ENCODE data around the gene CORO1C.

CORO1C gene

GRCh38 chr12:108731105-108731865 is at the start of gene CORO1C:
CORO1C (minus strand) TSS chr12:108731518; CDS start chr12:108701318, 30,200 bp downstream.
- TF ChIP-seq GATA2 (IDR thresholded peaks at IDR 0.05; ENCODE audit: low read depth, low read length) (no peak), GATA3 (IDR thresholded peaks at IDR 0.05; ENCODE audit: low read depth, low read length) (no peak)

- TF ChIP-seq GATA2 (IDR thresholded peaks at IDR 0.05; ENCODE audit: low read depth, low read length) = no peak
- TF ChIP-seq GATA3 (IDR thresholded peaks at IDR 0.05; ENCODE audit: low read depth, low read length) = no peak
Measured at GRCh38 chr12:108779998-108780688, 48.8 kb upstream of the CORO1C start.

- TF ChIP-seq GATA3 (IDR thresholded peaks at IDR 0.05; ENCODE audit: low read depth, low read length) (no peak), GATA2 (IDR thresholded peaks at IDR 0.05; ENCODE audit: low read depth, low read length) (no peak)
Measured at GRCh38 chr12:108778053-108778452, 46.7 kb upstream of the CORO1C start.

GRCh38 chr12:108777156-108777555 is 45.8 kb upstream of the CORO1C start:
- TF ChIP-seq GATA2 (IDR thresholded peaks at IDR 0.05; ENCODE audit: low read depth, low read length) (no peak), GATA3 (IDR thresholded peaks at IDR 0.05; ENCODE audit: low read depth, low read length) (no peak)

- TF ChIP-seq GATA2 (IDR thresholded peaks at IDR 0.05; ENCODE audit: low read depth, low read length) = no peak
- TF ChIP-seq GATA3 (IDR thresholded peaks at IDR 0.05; ENCODE audit: low read depth, low read length) = no peak
Measured at GRCh38 chr12:108773798-108774788, 42.8 kb upstream of the CORO1C start.

- TF ChIP-seq GATA2 (IDR thresholded peaks at IDR 0.05; ENCODE audit: low read depth, low read length) = no peak
- TF ChIP-seq GATA3 (IDR thresholded peaks at IDR 0.05; ENCODE audit: low read depth, low read length) = no peak
Measured at GRCh38 chr12:108772891-108773797, 41.8 kb upstream of the CORO1C start.

- TF ChIP-seq GATA2 (IDR thresholded peaks at IDR 0.05; ENCODE audit: low read depth, low read length) (no peak), GATA3 (IDR thresholded peaks at IDR 0.05; ENCODE audit: low read depth, low read length) (no peak)
Measured at GRCh38 chr12:108772247-108772646, 40.9 kb upstream of the CORO1C start.

- TF ChIP-seq GATA2 (IDR thresholded peaks at IDR 0.05; ENCODE audit: low read depth, low read length) (no peak), GATA3 (IDR thresholded peaks at IDR 0.05; ENCODE audit: low read depth, low read length) (no peak)
Measured at GRCh38 chr12:108770963-108771362, 39.6 kb upstream of the CORO1C start.

- no peak for TF ChIP-seq GATA3 (IDR thresholded peaks at IDR 0.05; ENCODE audit: low read depth, low read length)
- TF ChIP-seq GATA2 (IDR thresholded peaks at IDR 0.05; ENCODE audit: low read depth, low read length) = no peak
Measured at GRCh38 chr12:108770269-108770829, 39.0 kb upstream of the CORO1C start.

- TF ChIP-seq GATA2 (IDR thresholded peaks at IDR 0.05; ENCODE audit: low read depth, low read length) = no peak
- TF ChIP-seq GATA3 (IDR thresholded peaks at IDR 0.05; ENCODE audit: low read depth, low read length) = no peak
Measured at GRCh38 chr12:108768591-108769500, 37.5 kb upstream of the CORO1C start.

GRCh38 chr12:108766294-108766693 is 35.0 kb upstream of the CORO1C start:
- TF ChIP-seq GATA3 (IDR thresholded peaks at IDR 0.05; ENCODE audit: low read depth, low read length) (no peak), GATA2 (IDR thresholded peaks at IDR 0.05; ENCODE audit: low read depth, low read length) (no peak)

GRCh38 chr12:108765289-108765764 is 34.0 kb upstream of the CORO1C start:
- TF ChIP-seq GATA3 (IDR thresholded peaks at IDR 0.05; ENCODE audit: low read depth, low read length) (no peak), GATA2 (IDR thresholded peaks at IDR 0.05; ENCODE audit: low read depth, low read length) (no peak)

Data from SH-SY5Y (cell line).